Measurements from ENCODE around the gene MYH10.
A peak's percentile ranks its signal among the peaks of the same experiment; 100 is the strongest.

Gene MYH10

DNA sequence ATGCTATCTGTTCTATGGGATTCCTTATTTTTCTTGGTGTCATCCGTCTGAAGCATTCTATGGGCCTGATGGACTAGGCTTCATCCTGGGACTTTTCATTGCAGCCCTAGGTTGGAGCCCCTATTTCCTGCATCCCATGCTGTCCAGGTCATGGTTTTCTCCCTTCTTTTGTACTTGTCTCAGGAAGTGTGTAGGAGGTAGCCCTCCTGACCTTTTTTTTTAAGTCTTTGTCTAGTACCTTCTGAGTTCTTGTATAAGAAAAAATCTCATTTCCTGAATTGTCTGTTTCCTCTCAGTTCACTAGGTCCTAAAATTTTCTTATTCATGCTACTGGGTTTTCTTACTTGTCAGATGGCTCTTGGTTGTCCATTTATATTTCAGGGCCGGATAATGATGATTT lies 188.8 kb downstream of the MYH10 start:
- no peak for DNase-seq

DNA sequence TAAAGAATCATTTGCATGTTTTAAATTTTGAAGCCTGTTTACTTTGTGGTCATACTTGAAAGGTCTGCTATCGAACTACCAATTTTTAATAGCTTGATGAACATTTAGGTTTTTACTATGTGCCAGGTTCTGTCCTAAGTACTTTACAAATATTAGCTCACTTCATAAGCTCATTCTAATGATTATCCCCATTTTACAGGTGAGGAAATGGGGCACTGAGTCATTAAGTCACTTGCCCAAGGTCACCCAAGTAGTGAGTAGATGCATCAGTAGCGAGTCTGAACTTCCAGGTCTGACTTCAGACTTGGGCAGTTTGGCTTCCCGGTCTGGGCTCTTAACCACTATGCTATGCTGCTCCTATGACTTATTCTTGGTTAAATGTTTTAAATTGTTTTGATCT lies 190.8 kb downstream of the MYH10 start:
- DNase-seq, result no peak

GRCh38 chr17:8438441-8438840 lies 192.1 kb downstream of the MYH10 start:
- DNase-seq, result no peak

DNA sequence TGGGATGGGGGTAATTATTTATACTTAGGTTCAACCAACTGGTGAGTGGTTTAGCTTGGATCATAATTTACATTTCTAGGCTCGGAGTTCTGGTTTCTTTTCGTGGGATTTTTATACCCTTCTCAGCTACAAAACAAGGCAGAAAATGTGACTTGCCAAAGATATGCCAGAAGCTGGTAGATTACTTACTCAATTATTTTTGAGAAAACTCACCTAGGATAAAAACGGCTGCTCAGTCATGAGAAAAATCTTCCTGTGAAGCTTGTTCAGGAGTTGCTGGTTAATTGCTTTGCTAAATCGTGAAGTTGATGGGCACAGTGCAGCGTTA lies 193.7 kb downstream of the MYH10 start:
- no peak for DNase-seq

DNA sequence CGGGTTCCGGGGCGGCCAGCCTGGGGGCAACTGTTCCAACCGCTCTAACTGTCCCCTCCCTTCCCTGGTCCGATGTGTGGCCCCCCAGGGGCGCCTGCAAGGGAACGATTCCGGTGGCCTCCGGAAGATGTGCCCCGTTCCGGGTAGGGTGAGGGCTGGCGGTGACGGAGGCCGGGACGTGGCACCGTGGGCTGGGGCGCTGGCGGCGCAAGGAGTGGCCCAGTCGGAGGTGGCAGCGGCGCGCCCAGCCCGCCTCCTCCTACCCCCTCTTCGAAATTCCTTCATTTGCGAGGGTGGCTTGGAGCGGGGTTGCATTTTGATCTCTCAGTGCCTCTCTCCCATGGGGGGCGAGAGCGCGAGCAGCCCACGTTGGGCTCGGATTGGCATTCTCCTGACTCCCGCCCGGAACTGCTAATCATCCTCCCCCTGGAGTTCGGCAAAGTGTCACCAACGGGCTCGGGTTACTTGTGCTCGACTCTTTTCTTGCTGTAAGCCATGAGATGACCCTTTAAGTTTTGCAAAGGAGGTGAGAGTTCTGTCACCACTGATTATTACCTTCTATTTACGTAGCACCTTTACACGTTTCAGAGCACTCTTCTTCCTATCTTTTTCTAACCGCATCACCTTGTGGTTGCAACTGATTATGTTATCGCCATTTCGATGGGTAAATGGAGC lies 194.2 kb downstream of the MYH10 start:
- DNase-seq, result peak in 6 of 14 donors; percentile 45 to 75 (median 54)

- peak; percentile 87 to 99 (median 96) for DNase-seq
These were observed 195.0 kb downstream of the MYH10 start, which contains the start of gene NDEL1 for GRCh38 chr17:8435245-8436168. TSS of gene NDEL1 (plus strand) at chr17:8435884. CDS start at chr17:8444272, 8,388 bp downstream.

DNA sequence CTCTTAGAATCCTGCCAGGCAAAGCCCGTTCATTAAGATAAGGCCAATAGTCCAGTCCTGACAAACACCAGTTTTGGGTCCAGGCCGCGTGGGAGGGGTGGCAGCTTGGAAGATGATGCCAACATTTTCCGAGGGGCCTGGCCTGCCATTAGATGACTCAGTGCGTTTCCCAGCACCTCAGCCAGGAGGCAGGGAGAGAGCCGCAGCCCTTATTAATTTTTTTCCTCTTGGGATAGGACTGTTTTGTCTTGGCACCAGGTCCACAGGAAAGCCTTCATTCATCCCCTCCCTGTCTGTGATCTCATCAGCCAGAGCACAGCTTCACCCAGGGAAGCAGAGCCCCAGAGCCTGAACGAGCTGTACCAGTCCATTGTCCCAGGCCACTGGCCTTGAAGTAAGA lies 199.6 kb downstream of the MYH10 start:
- peak in 2 of 14 donors; percentile 24 to 80 for DNase-seq

- no peak for DNase-seq
These were observed 203.7 kb downstream of the MYH10 start for GRCh38 chr17:8426802-8427201.

DNA sequence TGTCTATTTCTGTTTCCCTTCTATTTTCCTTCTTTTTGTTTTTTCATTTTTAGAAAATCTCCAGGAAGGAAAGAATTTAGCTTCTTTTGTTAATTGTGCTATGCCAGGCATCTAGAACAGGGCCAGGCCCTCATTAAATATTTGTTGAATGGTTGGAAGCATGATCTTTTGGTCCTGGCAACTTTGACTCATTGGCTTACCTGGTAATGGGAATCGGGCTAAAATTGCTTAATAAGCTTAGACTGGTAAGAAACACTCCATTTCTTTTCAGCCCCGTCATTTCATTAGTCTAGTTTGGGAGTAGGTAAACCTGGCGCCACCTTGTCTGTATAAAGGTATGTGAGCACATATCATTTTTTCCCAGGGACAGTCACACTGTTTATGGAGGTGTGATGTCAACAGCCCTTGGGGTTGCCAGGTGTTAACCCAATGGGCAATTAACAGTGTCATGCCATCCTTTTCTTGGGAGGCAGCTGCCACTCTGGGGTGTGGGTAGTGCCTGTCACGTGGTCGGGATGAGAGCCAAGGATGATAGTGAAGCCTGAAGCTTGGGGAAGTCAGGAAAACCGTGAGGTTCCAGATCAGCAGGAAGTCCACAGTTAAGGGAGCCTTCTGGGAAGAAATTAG lies 204.3 kb downstream of the MYH10 start:
- DNase-seq, result no peak

All from C1 segment of cervical spinal cord (tissue), 14 donors.